Measurements from ENCODE around the gene MUC4. TPM values are rescaled to one million over a fixed set of nuclear protein-coding genes. Genes with fewer than 3 reads are reported as not detected.
"Not testable (repeated sequence)": the region's sequence is repeated elsewhere in the genome, so short reads cannot be mapped to it uniquely, and the experiment has no call there.

The MUC4 gene
- total RNA-seq, 8 experiments from 2014 or later = 0.22 to 3.6 (median 0.76) TPM; not detected in 1

- H3K27ac ChIP-seq = no peak overlapping the region
- in situ Hi-C loops (cut with MboI; ENCODE audit: low pct_unique_long_range_greater_than_20kb in 2 of 9, low sequenced_read_pairs in 9 of 9, unreplicated experiment in 9 of 9) = no loop called here
- no peak overlapping the region for H3K4me3 ChIP-seq
- 53 to 100% (median 79%) methylated on average over 1 to 7 of the region's 11 CpGs; no CpG with 5 or more reads in 5 of the 10 experiments for WGBS, 10 experiments
- H3K4me1 ChIP-seq (replicated peaks in 1 of 2) = no peaks in the 10 kb centered on the region
- ATAC-seq (replicated peaks in 6 of 8) = no peak
These were observed 33.8 kb downstream of the MUC4 start for GRCh38 chr3:195777975-195778374.

GRCh38 chr3:195774917-195775316 lies 36.8 kb downstream of the MUC4 start:
- no peak overlapping the region for H3K27ac ChIP-seq
- in situ Hi-C loops (cut with MboI; ENCODE audit: low pct_unique_long_range_greater_than_20kb in 2 of 9, low sequenced_read_pairs in 9 of 9, unreplicated experiment in 9 of 9) = no loop called here
- H3K4me1 ChIP-seq (replicated peaks in 1 of 2) = no peaks in the 10 kb centered on the region
- peak in 4 of 8 experiments; percentile 36 to 57 (median 48) for ATAC-seq (replicated peaks in 6 of 8)
- WGBS, 10 experiments = 25 to 42% (median 40%) methylated on average over 1 to 13 of the region's 13 CpGs; no CpG with 5 or more reads in 4 of the 10 experiments
- H3K4me3 ChIP-seq = no peak overlapping the region

GRCh38 chr3:195773956-195774537 lies 37.7 kb downstream of the MUC4 start:
- H3K27ac ChIP-seq = no peak overlapping the region
- H3K4me3 ChIP-seq = no peak overlapping the region
- ATAC-seq (replicated peaks in 6 of 8) = no peak
- in situ Hi-C loops (cut with MboI; ENCODE audit: low pct_unique_long_range_greater_than_20kb in 2 of 9, low sequenced_read_pairs in 9 of 9, unreplicated experiment in 9 of 9) = no loop called here
- no peaks in the 10 kb centered on the region for H3K4me1 ChIP-seq (replicated peaks in 1 of 2)
- 0 to 100% (median 63%) methylated on average over 1 to 6 of the region's 23 CpGs; no CpG with 5 or more reads in 4 of the 10 experiments for WGBS, 10 experiments

GRCh38 chr3:195771646-195772300 lies 40.0 kb downstream of the MUC4 start:
- peak in 1 of 8 experiments; percentile 61 for ATAC-seq (replicated peaks in 6 of 8)
- 50 to 90% (median 72%) methylated on average over 2 to 8 of the region's 14 CpGs; no CpG with 5 or more reads in 5 of the 10 experiments for WGBS, 10 experiments
- in situ Hi-C loops (cut with MboI; ENCODE audit: low pct_unique_long_range_greater_than_20kb in 2 of 9, low sequenced_read_pairs in 9 of 9, unreplicated experiment in 9 of 9) = no loop called here
- H3K4me1 ChIP-seq (replicated peaks in 1 of 2) = no peaks in the 10 kb centered on the region
- H3K27ac ChIP-seq = no peak overlapping the region
- no peak overlapping the region for H3K4me3 ChIP-seq

GRCh38 chr3:195770841-195771645 lies 40.7 kb downstream of the MUC4 start:
- H3K4me3 ChIP-seq; H3K4me1 ChIP-seq (replicated peaks in 1 of 2); H3K27ac ChIP-seq; ATAC-seq (replicated peaks in 6 of 8); in situ Hi-C loops (cut with MboI; ENCODE audit: low pct_unique_long_range_greater_than_20kb in 2 of 9, low sequenced_read_pairs in 9 of 9, unreplicated experiment in 9 of 9): not testable (repeated sequence)
- 60 to 100% methylated on average over 1 of the region's 28 CpGs; no CpG with 5 or more reads in 8 of the 10 experiments for whole genome bisulfite sequencing, 10 experiments

GRCh38 chr3:195770081-195770840 lies 41.5 kb downstream of the MUC4 start:
- H3K4me3 ChIP-seq = no peak overlapping the region
- in situ Hi-C loops (cut with MboI; ENCODE audit: low pct_unique_long_range_greater_than_20kb in 2 of 9, low sequenced_read_pairs in 9 of 9, unreplicated experiment in 9 of 9) = no loop called here
- 41 to 86% (median 58%) methylated on average over 2 to 4 of the region's 16 CpGs; no CpG with 5 or more reads in 4 of the 10 experiments for WGBS, 10 experiments
- no peak for ATAC-seq (replicated peaks in 6 of 8)
- no peaks in the 10 kb centered on the region for H3K4me1 ChIP-seq (replicated peaks in 1 of 2)
- no peak overlapping the region for H3K27ac ChIP-seq

- ATAC-seq (replicated peaks in 6 of 8) = no peak
- Histone ChIP-seq H3K27ac (no peak overlapping the region), H3K4me1 (replicated peaks in 1 of 2) (no peaks in the 10 kb centered on the region), H3K4me3 (no peak overlapping the region)
- WGBS, 10 experiments = 44 to 91% (median 67%) methylated on average over 2 to 9 of the region's 10 CpGs; no CpG with 5 or more reads in 3 of the 10 experiments
- in situ Hi-C loops (cut with MboI; ENCODE audit: low pct_unique_long_range_greater_than_20kb in 2 of 9, low sequenced_read_pairs in 9 of 9, unreplicated experiment in 9 of 9) = no loop called here
These were observed 42.2 kb downstream of the MUC4 start for GRCh38 chr3:195769551-195769950.

- WGBS, 10 experiments = 0 to 100% (median 63%) methylated on average over 1 to 4 of the region's 17 CpGs; no CpG with 5 or more reads in 6 of the 10 experiments
- no peak overlapping the region for H3K27ac ChIP-seq
- no peaks in the 10 kb centered on the region for H3K4me1 ChIP-seq (replicated peaks in 1 of 2)
- no peak overlapping the region for H3K4me3 ChIP-seq
- in situ Hi-C loops (cut with MboI; ENCODE audit: low pct_unique_long_range_greater_than_20kb in 2 of 9, low sequenced_read_pairs in 9 of 9, unreplicated experiment in 9 of 9) = no loop called here
- ATAC-seq (replicated peaks in 6 of 8) = peak in 2 of 8 experiments; percentile 34 to 60
These were observed 42.9 kb downstream of the MUC4 start for GRCh38 chr3:195768831-195769303.

- ATAC-seq (replicated peaks in 6 of 8) = no peak
- H3K4me1 ChIP-seq (replicated peaks in 1 of 2) = no peaks in the 10 kb centered on the region
- no peak overlapping the region for H3K4me3 ChIP-seq
- 40 to 92% (median 60%) methylated on average over 1 to 4 of the region's 6 CpGs; no CpG with 5 or more reads in 3 of the 10 experiments for WGBS, 10 experiments
- in situ Hi-C loops (cut with MboI; ENCODE audit: low pct_unique_long_range_greater_than_20kb in 2 of 9, low sequenced_read_pairs in 9 of 9, unreplicated experiment in 9 of 9) = no loop called here
- H3K27ac ChIP-seq = no peak overlapping the region
These were observed 43.3 kb downstream of the MUC4 start for GRCh38 chr3:195768414-195768813.

- H3K4me3 ChIP-seq = no peak overlapping the region
- no peak overlapping the region for H3K27ac ChIP-seq
- 0 to 80% (median 72%) methylated on average over 1 to 2 of the region's 10 CpGs; no CpG with 5 or more reads in 7 of the 10 experiments for WGBS, 10 experiments
- in situ Hi-C loops (cut with MboI; ENCODE audit: low pct_unique_long_range_greater_than_20kb in 2 of 9, low sequenced_read_pairs in 9 of 9, unreplicated experiment in 9 of 9) = no loop called here
- H3K4me1 ChIP-seq (replicated peaks in 1 of 2) = no peaks in the 10 kb centered on the region
- no peak for ATAC-seq (replicated peaks in 6 of 8)
These were observed 43.9 kb downstream of the MUC4 start for GRCh38 chr3:195767792-195768191.

- Histone ChIP-seq H3K4me3 (no peak overlapping the region), H3K27ac (no peak overlapping the region), H3K4me1 (replicated peaks in 1 of 2) (no peaks in the 10 kb centered on the region)
- ATAC-seq (replicated peaks in 6 of 8) = no peak
- 18 to 100% (median 73%) methylated on average over 1 to 10 of the region's 14 CpGs; no CpG with 5 or more reads in 4 of the 10 experiments for WGBS, 10 experiments
- in situ Hi-C loops (cut with MboI; ENCODE audit: low pct_unique_long_range_greater_than_20kb in 2 of 9, low sequenced_read_pairs in 9 of 9, unreplicated experiment in 9 of 9) = no loop called here
These were observed 45.1 kb downstream of the MUC4 start for GRCh38 chr3:195766671-195767070.

GRCh38 chr3:195764961-195765706 lies 46.6 kb downstream of the MUC4 start:
- Histone ChIP-seq H3K4me1 (replicated peaks in 1 of 2) (no peaks in the 10 kb centered on the region), H3K27ac (no peak overlapping the region), H3K4me3 (no peak overlapping the region)
- 47 to 95% (median 67%) methylated on average over 4 to 7 of the region's 28 CpGs; no CpG with 5 or more reads in 6 of the 10 experiments for WGBS, 10 experiments
- in situ Hi-C loops (cut with MboI; ENCODE audit: low pct_unique_long_range_greater_than_20kb in 2 of 9, low sequenced_read_pairs in 9 of 9, unreplicated experiment in 9 of 9) = no loop called here
- no peak for ATAC-seq (replicated peaks in 6 of 8)
